Esophagus squamous epithelium (tissue), 4 donors: ENCODE measurements around the gene CAMK2A.

ENCODE experiments used
- POLR2A ChIP-seq, 4 donors: fragments of 450-650 bp; IDR thresholded peaks; one replicate each; pipeline ENCODE4 v1.6.1; 2017; ENCODE audit warnings: antibody characterized with exemption in 4 of 4, mild to moderate bottlenecking in 4 of 4, moderate library complexity in 3 of 4
- TF ChIP-seq, protein P1 (sequence below), 6 experiments: fragments of 450-650 bp in 4 of 6; fragments of 200-600 bp in 2 of 6; sonication (generic) in 2 of 6; IDR thresholded peaks; one replicate each; pipeline ENCODE4 v1.5.1; 2016 to 2019; ENCODE audit warnings: antibody characterized with exemption in 6 of 6, mild to moderate bottlenecking in 4 of 6, moderate library complexity in 4 of 6

DNA sequence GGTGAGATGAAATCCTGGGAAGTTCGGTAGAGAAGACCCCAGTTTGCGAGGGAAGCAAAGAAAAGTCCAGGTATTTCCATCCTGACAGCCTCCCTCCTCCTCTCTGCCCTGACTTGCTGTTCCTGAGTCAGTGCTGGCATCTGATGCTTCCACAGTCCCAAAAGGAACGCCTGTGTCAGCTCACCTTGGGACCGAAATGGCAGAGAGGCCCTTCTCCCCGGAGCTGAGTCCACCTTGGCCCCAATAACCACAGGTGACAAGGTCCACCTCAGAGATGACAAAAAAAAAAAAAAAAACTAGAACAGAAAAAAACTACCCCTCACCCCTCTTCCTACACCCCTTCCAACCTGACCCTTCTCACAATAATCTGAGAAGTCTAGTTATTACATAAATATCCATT lies 68.1 kb downstream of the CAMK2A start:
- TF ChIP-seq, protein P1, sequence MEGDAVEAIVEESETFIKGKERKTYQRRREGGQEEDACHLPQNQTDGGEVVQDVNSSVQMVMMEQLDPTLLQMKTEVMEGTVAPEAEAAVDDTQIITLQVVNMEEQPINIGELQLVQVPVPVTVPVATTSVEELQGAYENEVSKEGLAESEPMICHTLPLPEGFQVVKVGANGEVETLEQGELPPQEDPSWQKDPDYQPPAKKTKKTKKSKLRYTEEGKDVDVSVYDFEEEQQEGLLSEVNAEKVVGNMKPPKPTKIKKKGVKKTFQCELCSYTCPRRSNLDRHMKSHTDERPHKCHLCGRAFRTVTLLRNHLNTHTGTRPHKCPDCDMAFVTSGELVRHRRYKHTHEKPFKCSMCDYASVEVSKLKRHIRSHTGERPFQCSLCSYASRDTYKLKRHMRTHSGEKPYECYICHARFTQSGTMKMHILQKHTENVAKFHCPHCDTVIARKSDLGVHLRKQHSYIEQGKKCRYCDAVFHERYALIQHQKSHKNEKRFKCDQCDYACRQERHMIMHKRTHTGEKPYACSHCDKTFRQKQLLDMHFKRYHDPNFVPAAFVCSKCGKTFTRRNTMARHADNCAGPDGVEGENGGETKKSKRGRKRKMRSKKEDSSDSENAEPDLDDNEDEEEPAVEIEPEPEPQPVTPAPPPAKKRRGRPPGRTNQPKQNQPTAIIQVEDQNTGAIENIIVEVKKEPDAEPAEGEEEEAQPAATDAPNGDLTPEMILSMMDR (IDR thresholded peaks at IDR 0.05): no peak
- no peak for TF ChIP-seq POLR2A (IDR thresholded peaks at IDR 0.05)
